ENCODE measurements around the gene EGF. TPM values are rescaled to one million over a fixed set of nuclear protein-coding genes. Genes with fewer than 3 reads are reported as not detected.
"Not testable (repeated sequence)": the region's sequence is repeated elsewhere in the genome, so short reads cannot be mapped to it uniquely, and the experiment has no call there.

The EGF gene
- total RNA-seq, 2 donors from 2014 or later = not detected

- peaks cover 23% of the 10 kb centered on the region for H3K27me3 Mint-ChIP-seq
- H3K9me3 Mint-ChIP-seq; ATAC-seq (replicated peaks); H3K4me3 Mint-ChIP-seq; H3K4me1 Mint-ChIP-seq; H3K36me3 Mint-ChIP-seq (ENCODE audit: low read depth); H3K27ac Mint-ChIP-seq: not testable (repeated sequence)
These were observed 126.5 kb downstream of the EGF start for GRCh38 chr4:110039164-110039563.

- no peaks in the 10 kb centered on the region for H3K4me1 Mint-ChIP-seq
- no peak for ATAC-seq (replicated peaks)
- no peaks in the 10 kb centered on the region for H3K9me3 Mint-ChIP-seq
- no peaks in the 10 kb centered on the region for H3K36me3 Mint-ChIP-seq (ENCODE audit: low read depth)
- no peak overlapping the region for H3K4me3 Mint-ChIP-seq
- peaks cover 11% of the 10 kb centered on the region for H3K27me3 Mint-ChIP-seq
- no peak overlapping the region for H3K27ac Mint-ChIP-seq
These were observed 129.1 kb downstream of the EGF start for GRCh38 chr4:110041735-110042134.

GRCh38 chr4:110042545-110043517, 130.1 kb downstream of the EGF start:
- ATAC-seq (replicated peaks) = no peak
- Mint-ChIP-seq H3K4me1 (no peaks in the 10 kb centered on the region), H3K36me3 (ENCODE audit: low read depth) (no peaks in the 10 kb centered on the region), H3K27ac (no peak overlapping the region), H3K27me3 (peaks cover 11% of the 10 kb centered on the region), H3K9me3 (no peaks in the 10 kb centered on the region), H3K4me3 (no peak overlapping the region)

- ATAC-seq (replicated peaks) = no peak
- peak overlapping the region; percentile 15 for H3K27ac Mint-ChIP-seq
- H3K36me3 Mint-ChIP-seq (ENCODE audit: low read depth) = peaks cover 5% of the 10 kb centered on the region
- H3K27me3 Mint-ChIP-seq = peaks cover 5% of the 10 kb centered on the region
- H3K4me3 Mint-ChIP-seq = no peak overlapping the region
- H3K4me1 Mint-ChIP-seq = no peaks in the 10 kb centered on the region
- no peaks in the 10 kb centered on the region for H3K9me3 Mint-ChIP-seq
These were observed 133.9 kb downstream of the EGF start for GRCh38 chr4:110046588-110047049.

GRCh38 chr4:110049951-110050925, 137.6 kb downstream of the EGF start:
- no peaks in the 10 kb centered on the region for H3K9me3 Mint-ChIP-seq
- H3K4me1 Mint-ChIP-seq = peaks cover under 1% of the 10 kb centered on the region
- H3K4me3 Mint-ChIP-seq = no peak overlapping the region
- no peaks in the 10 kb centered on the region for H3K27me3 Mint-ChIP-seq
- H3K27ac Mint-ChIP-seq = no peak overlapping the region
- peaks cover 5% of the 10 kb centered on the region for H3K36me3 Mint-ChIP-seq (ENCODE audit: low read depth)
- ATAC-seq (replicated peaks) = no peak

GRCh38 chr4:110055158-110055768, 142.6 kb downstream of the EGF start:
- Mint-ChIP-seq H3K27me3 (no peaks in the 10 kb centered on the region), H3K9me3 (no peaks in the 10 kb centered on the region), H3K27ac (peak overlapping the region; percentile 69), H3K4me1 (peaks cover 23% of the 10 kb centered on the region), H3K36me3 (ENCODE audit: low read depth) (peaks cover 5% of the 10 kb centered on the region), H3K4me3 (peak overlapping the region; percentile 55)
- peak; percentile 83 for ATAC-seq (replicated peaks)

GRCh38 chr4:110058677-110059076, 146.0 kb downstream of the EGF start:
- peaks cover 31% of the 10 kb centered on the region for H3K4me1 Mint-ChIP-seq
- peak overlapping the region; percentile 57 for H3K4me3 Mint-ChIP-seq
- peak overlapping the region; percentile 48 for H3K27ac Mint-ChIP-seq
- no peaks in the 10 kb centered on the region for H3K9me3 Mint-ChIP-seq
- no peaks in the 10 kb centered on the region for H3K36me3 Mint-ChIP-seq (ENCODE audit: low read depth)
- H3K27me3 Mint-ChIP-seq = no peaks in the 10 kb centered on the region
- ATAC-seq (replicated peaks) = peak; percentile 37

- peak; percentile 65 for ATAC-seq (replicated peaks)
- no peaks in the 10 kb centered on the region for H3K9me3 Mint-ChIP-seq
- no peaks in the 10 kb centered on the region for H3K27me3 Mint-ChIP-seq
- H3K36me3 Mint-ChIP-seq (ENCODE audit: low read depth) = no peaks in the 10 kb centered on the region
- peaks cover 31% of the 10 kb centered on the region for H3K4me1 Mint-ChIP-seq
- H3K27ac Mint-ChIP-seq = peak overlapping the region; percentile 60
- H3K4me3 Mint-ChIP-seq = peak overlapping the region; percentile 57
These were observed 147.0 kb downstream of the EGF start for GRCh38 chr4:110059556-110060191.

- H3K4me3 Mint-ChIP-seq = no peak overlapping the region
- no peak for ATAC-seq (replicated peaks)
These were observed 148.4 kb downstream of the EGF start for GRCh38 chr4:110061076-110061475.

More at GRCh38 chr4:110061076-110061475, 148.4 kb downstream of the EGF start:
- Mint-ChIP-seq H3K4me1 (peaks cover 22% of the 10 kb centered on the region), H3K36me3 (ENCODE audit: low read depth) (no peaks in the 10 kb centered on the region), H3K9me3 (no peaks in the 10 kb centered on the region), H3K27me3 (no peaks in the 10 kb centered on the region), H3K27ac (no peak overlapping the region)

Other genes with a start within 250 kb of the EGF start
- 10 to 100 TPM; 21.6 to 30.0 TPM for gene CASP6, start 209.4 kb upstream of the EGF start, total RNA-seq
- gene PLA2G12A, start 182.8 kb upstream of the EGF start, total RNA-seq = 10 to 100 TPM; 17.8 to 27.5 TPM
- not detected for gene CFI, start 110.9 kb upstream of the EGF start, total RNA-seq
- 10 to 100 TPM; 18.3 to 38.2 TPM for gene GAR1, start 97.1 kb upstream of the EGF start, total RNA-seq
- under 1 TPM; 0.42 to 0.78 TPM for gene RRH, start 84.9 kb upstream of the EGF start, total RNA-seq
- gene LRIT3, start 64.8 kb upstream of the EGF start, total RNA-seq = under 1 TPM; 0.26 to 0.52 TPM